ENCODE measurements around the gene ALKBH6.

Gene ALKBH6

DNA sequence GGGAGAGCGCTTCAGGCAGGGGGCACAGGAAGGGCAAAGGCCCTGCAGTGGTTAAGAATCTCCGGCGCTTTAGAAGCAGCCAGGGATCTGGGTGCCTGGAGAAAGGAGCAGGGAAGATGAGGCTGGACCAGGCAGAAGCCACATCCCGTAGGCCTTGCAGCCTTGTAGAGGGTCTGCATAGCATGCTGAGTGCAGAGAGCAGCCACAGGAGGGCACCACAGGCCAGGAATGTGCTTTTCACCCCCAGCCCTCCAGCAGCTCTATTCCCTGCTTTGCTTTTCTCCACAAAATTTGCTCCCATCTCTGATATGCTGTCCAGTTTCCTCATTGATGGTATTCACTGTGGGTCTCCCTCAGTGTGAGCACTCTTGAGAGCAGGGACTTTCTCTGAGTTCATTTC lies 46.4 kb upstream of the ALKBH6 start (continued):
- TF ChIP-seq ZBTB17 (tag by site-specific recombination; IDR thresholded peaks at IDR 0.05) (peak; percentile 36), ZFP37 (tag by site-specific recombination; IDR thresholded peaks at IDR 0.05) (no peak), ZNF626 (tag by site-specific recombination; IDR thresholded peaks at IDR 0.05) (no peak), RBAK (tag by site-specific recombination; IDR thresholded peaks at IDR 0.05) (no peak), ZIC2 (tag by site-specific recombination; IDR thresholded peaks at IDR 0.05) (no peak), KLF10 (tag by site-specific recombination; IDR thresholded peaks at IDR 0.05) (no peak), IKZF3 (tag by site-specific recombination; IDR thresholded peaks at IDR 0.05) (peak; percentile 25; the same call in 1 of the 2 replicates), ZNF175 (tag by site-specific recombination; IDR thresholded peaks at IDR 0.05) (no peak), ZNF140 (tag by site-specific recombination; IDR thresholded peaks at IDR 0.05) (no peak), ZNF426 (tag by site-specific recombination; IDR thresholded peaks at IDR 0.05) (no peak), ZSCAN30 (tag by site-specific recombination; IDR thresholded peaks at IDR 0.05) (peak; percentile 44; the same call in 1 of the 2 replicates), PBX3 (CRISPR knock-in tag; IDR thresholded peaks at IDR 0.05) (no peak), ZNF350 (tag by site-specific recombination; IDR thresholded peaks at IDR 0.05) (no peak), CTCF (tag by site-specific recombination; IDR thresholded peaks at IDR 0.05) (peak; percentile 97), KLF7 (tag by site-specific recombination; IDR thresholded peaks at IDR 0.05; ENCODE audit: borderline replicate concordance) (no peak), ZNF776 (tag by site-specific recombination; IDR thresholded peaks at IDR 0.05; ENCODE audit: borderline replicate concordance) (no peak), GLIS1 (tag by site-specific recombination; IDR thresholded peaks at IDR 0.05) (peak; percentile 63), ZNF510 (tag by site-specific recombination; IDR thresholded peaks at IDR 0.05; ENCODE audit: insufficient replicate concordance) (no peak), ZFHX2 (tag by site-specific recombination; conservative IDR thresholded peaks at IDR 0.05) (no peak), KLF8 (tag by site-specific recombination; IDR thresholded peaks at IDR 0.05) (0 out of 2 replicates have a peak, but pooled peaks have one; percentile 21), ZNF148 (tag by site-specific recombination; IDR thresholded peaks at IDR 0.05; ENCODE audit: borderline replicate concordance) (no peak), ZNF600 (tag by site-specific recombination; IDR thresholded peaks at IDR 0.05) (peak; percentile 51), ZNF335 (tag by site-specific recombination; conservative IDR thresholded peaks at IDR 0.05) (no peak), ZNF16 (tag by site-specific recombination; IDR thresholded peaks at IDR 0.05; ENCODE audit: low read depth) (no peak), ZNF146 (tag by site-specific recombination; IDR thresholded peaks at IDR 0.05) (no peak)
- TF ChIP-seq, protein P1, sequence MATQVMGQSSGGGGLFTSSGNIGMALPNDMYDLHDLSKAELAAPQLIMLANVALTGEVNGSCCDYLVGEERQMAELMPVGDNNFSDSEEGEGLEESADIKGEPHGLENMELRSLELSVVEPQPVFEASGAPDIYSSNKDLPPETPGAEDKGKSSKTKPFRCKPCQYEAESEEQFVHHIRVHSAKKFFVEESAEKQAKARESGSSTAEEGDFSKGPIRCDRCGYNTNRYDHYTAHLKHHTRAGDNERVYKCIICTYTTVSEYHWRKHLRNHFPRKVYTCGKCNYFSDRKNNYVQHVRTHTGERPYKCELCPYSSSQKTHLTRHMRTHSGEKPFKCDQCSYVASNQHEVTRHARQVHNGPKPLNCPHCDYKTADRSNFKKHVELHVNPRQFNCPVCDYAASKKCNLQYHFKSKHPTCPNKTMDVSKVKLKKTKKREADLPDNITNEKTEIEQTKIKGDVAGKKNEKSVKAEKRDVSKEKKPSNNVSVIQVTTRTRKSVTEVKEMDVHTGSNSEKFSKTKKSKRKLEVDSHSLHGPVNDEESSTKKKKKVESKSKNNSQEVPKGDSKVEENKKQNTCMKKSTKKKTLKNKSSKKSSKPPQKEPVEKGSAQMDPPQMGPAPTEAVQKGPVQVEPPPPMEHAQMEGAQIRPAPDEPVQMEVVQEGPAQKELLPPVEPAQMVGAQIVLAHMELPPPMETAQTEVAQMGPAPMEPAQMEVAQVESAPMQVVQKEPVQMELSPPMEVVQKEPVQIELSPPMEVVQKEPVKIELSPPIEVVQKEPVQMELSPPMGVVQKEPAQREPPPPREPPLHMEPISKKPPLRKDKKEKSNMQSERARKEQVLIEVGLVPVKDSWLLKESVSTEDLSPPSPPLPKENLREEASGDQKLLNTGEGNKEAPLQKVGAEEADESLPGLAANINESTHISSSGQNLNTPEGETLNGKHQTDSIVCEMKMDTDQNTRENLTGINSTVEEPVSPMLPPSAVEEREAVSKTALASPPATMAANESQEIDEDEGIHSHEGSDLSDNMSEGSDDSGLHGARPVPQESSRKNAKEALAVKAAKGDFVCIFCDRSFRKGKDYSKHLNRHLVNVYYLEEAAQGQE (tag by site-specific recombination; IDR thresholded peaks at IDR 0.05): 0 out of 2 replicates have a peak, but pooled peaks have one; percentile 20
- TF ChIP-seq, protein P2, sequence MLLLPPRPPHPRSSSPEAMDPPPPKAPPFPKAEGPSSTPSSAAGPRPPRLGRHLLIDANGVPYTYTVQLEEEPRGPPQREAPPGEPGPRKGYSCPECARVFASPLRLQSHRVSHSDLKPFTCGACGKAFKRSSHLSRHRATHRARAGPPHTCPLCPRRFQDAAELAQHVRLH (tag by site-specific recombination; IDR thresholded peaks at IDR 0.05): no peak

All from HEK293 (cell line).